Pancreas (tissue), 10 donors: Measurements from ENCODE around the gene AOAH. TPM values are rescaled to one million over a fixed set of nuclear protein-coding genes. Genes with fewer than 3 reads are reported as not detected.
"Not testable (repeated sequence)": the region's sequence is repeated elsewhere in the genome, so short reads cannot be mapped to it uniquely, and the experiment has no call there.

Experiments
- ATAC-seq, 4 donors: fragments of 200-7000 bp; cut with Tn5 transposase; one replicate each; pipeline versions ENCODE4 v1.8.0 to v1.9.1; 2020; ENCODE audit warnings: mild to moderate bottlenecking in 4 of 4, moderate library complexity in 4 of 4
- DNase-seq, 6 donors: peaks; one replicate each; pipeline ENCODE4 v3.0.0-alpha.2; 2020
- FAIRE-seq: peaks from 2 replicates; lab custom pipeline; 2012; peaks lifted over from hg19 to GRCh38; lab: Jason Lieb, UNC
- H3K27ac ChIP-seq, 4 donors: fragments of 200-600 bp; sonication (generic); 1 replicate in 3 of 4; 2 replicates in 1 of 4; pipeline versions ENCODE4 v1.5.0 to v1.8.0; 2020
- H3K27me3 ChIP-seq, 4 donors: fragments of 200-600 bp; one replicate each; pipeline ENCODE4 v1.8.0; 2021
- H3K36me3 ChIP-seq, 3 donors: fragments of 200-600 bp; sonication (generic) in 1 of 3; one replicate each; pipeline versions ENCODE4 v1.5.0 to v1.8.0; 2020 to 2021
- H3K4me1 ChIP-seq, 3 donors: fragments of 200-600 bp; one replicate each; pipeline ENCODE4 v1.8.0; 2021
- H3K4me3 ChIP-seq, 4 donors: fragments of 200-600 bp; sonication (generic) in 2 of 4; one replicate each; pipeline versions ENCODE4 v1.5.0 to v1.8.0; 2020 to 2021
- H3K9me3 ChIP-seq, 4 donors: fragments of 200-600 bp; one replicate each; pipeline ENCODE4 v1.8.0; 2021
- CTCF ChIP-seq, 4 donors: fragments of 200-600 bp; sonication (generic) in 3 of 4; IDR thresholded peaks; one replicate each; pipeline versions ENCODE4 v1.5.0 to v1.8.0; 2021; ENCODE audit warnings: antibody characterized with exemption in 4 of 4
- WGBS, 2 donors: extraction: QIAGEN DNeasy Blood & Tissue Kit; methylation state at CpG; one replicate each; pipeline ENCODE4 v1.1.7; 2013; 5-methylcytosine and 5-hydroxymethylcytosine counted together
- intact Hi-C, 3 donors: fragments of 100-400 bp; cut with DNase I; formaldehyde crosslinking; loops; one replicate each; pipeline versions ENCODE4 v1.11.1 to v1.14.2; 2022
- polyA plus RNA-seq, 2 donors: library from polyadenylated mRNA; stranded (reverse); fragments of 200-250 nt; gene quantifications; one replicate each; pipeline ENCODE4 v1.2.3, GENCODE V29; 2013
- total RNA-seq, 6 donors: library from RNA; stranded (reverse); fragmentation: NEBNext Ultra II Directional in 4 of 6; extraction: Animal tissue kit (Norgen Biotek cat#: 25700) in 4 of 6; gene quantifications; one replicate each; pipeline versions ENCODE4 v1.2.1 to v1.2.4, GENCODE V29; 2021 to 2023
- donor health status: healthy with polysubstance abuse.
- donor health status: DM: no; HTN: no; CAD: no; lungs with moderate emphysema.
- donor health status: DM: no; HTN: no; CAD: no.
- donor health status: control.
- donor health status: control.
- donor health status: Bipolar disorder and iron deficiency.
- donor health status: DM: yes; HTN: yes; CAD: no.
- donor health status: DM: no; HTN: no; CAD: no.
- donor health status: DM: no; HTN: no; CAD: no.
- donor health status: DM: yes; HTN: yes; CAD: no.

Gene AOAH
- total and polyA plus RNA-seq, 8 donors = 0.79 to 9.0 (median 2.1) TPM

- FAIRE-seq (no peak), DNase-seq (no peak), ATAC-seq (no peak)
- no peak for TF ChIP-seq CTCF (IDR thresholded peaks at IDR 0.05)
- no peaks in the 10 kb centered on the region for H3K27me3 ChIP-seq
- no peaks in the 10 kb centered on the region for H3K36me3 ChIP-seq
- H3K4me3 ChIP-seq = no peak overlapping the region
- intact Hi-C loops = no loop called here
- 87 to 97% methylated on average over 7 of the region's 7 CpGs for WGBS, 2 donors
- no peak overlapping the region for H3K27ac ChIP-seq
- H3K9me3 ChIP-seq = no peaks in the 10 kb centered on the region
- no peaks in the 10 kb centered on the region for H3K4me1 ChIP-seq
These were observed 218.0 kb downstream of the AOAH start for GRCh38 chr7:36506130-36506798.

- H3K9me3 ChIP-seq, FAIRE-seq, H3K4me3 ChIP-seq, H3K36me3 ChIP-seq, ATAC-seq, DNase-seq, intact Hi-C loops, H3K27ac ChIP-seq, H3K4me1 ChIP-seq, H3K27me3 ChIP-seq: not testable (repeated sequence)
- whole genome bisulfite sequencing, 2 donors = 84 to 85% methylated on average over 5 of the region's 5 CpGs
These were observed 219.7 kb downstream of the AOAH start for GRCh38 chr7:36504617-36505016.

GRCh38 chr7:36504216-36504615 is 220.1 kb downstream of the AOAH start:
- H3K4me1 ChIP-seq, FAIRE-seq, ATAC-seq, H3K36me3 ChIP-seq, H3K27me3 ChIP-seq, DNase-seq, H3K4me3 ChIP-seq, H3K27ac ChIP-seq, H3K9me3 ChIP-seq, intact Hi-C loops: not testable (repeated sequence)
- WGBS, 2 donors = 91 to 95% methylated on average over 17 of the region's 17 CpGs

GRCh38 chr7:36497775-36498174 is 226.5 kb downstream of the AOAH start:
- ATAC-seq = no peak
- Histone ChIP-seq H3K4me1 (no peaks in the 10 kb centered on the region), H3K27me3 (no peaks in the 10 kb centered on the region), H3K36me3 (no peaks in the 10 kb centered on the region), H3K27ac (no peak overlapping the region), H3K9me3 (no peaks in the 10 kb centered on the region), H3K4me3 (no peak overlapping the region)
- no peak for DNase-seq
- no peak for TF ChIP-seq CTCF (IDR thresholded peaks at IDR 0.05)
- WGBS, 2 donors = 49 to 58% methylated on average over 4 of the region's 4 CpGs
- no peak for FAIRE-seq
- intact Hi-C loops = loop anchor here in 1 of 3 donors (10.0 kb wide), 1 partner anchor 177 kb away; no protein-coding TSS in a partner anchor

GRCh38 chr7:36497176-36497575 is 227.1 kb downstream of the AOAH start:
- DNase-seq, H3K27me3 ChIP-seq, H3K4me1 ChIP-seq, H3K27ac ChIP-seq, H3K36me3 ChIP-seq, FAIRE-seq, H3K4me3 ChIP-seq, ATAC-seq, H3K9me3 ChIP-seq: not testable (repeated sequence)
- WGBS, 2 donors = 88 to 93% methylated on average over 6 of the region's 6 CpGs
- intact Hi-C loops = loop anchor here in 1 of 3 donors (10.0 kb wide), 1 partner anchor 178 kb away; no protein-coding TSS in a partner anchor

- TF ChIP-seq CTCF (IDR thresholded peaks at IDR 0.05) = no peak
- no peak for FAIRE-seq
- H3K9me3 ChIP-seq = no peaks in the 10 kb centered on the region
- H3K4me3 ChIP-seq = no peak overlapping the region
- H3K27me3 ChIP-seq = no peaks in the 10 kb centered on the region
- no peaks in the 10 kb centered on the region for H3K4me1 ChIP-seq
- no peak for DNase-seq
- no peaks in the 10 kb centered on the region for H3K36me3 ChIP-seq
- intact Hi-C loops = loop anchor here in 1 of 3 donors (10.0 kb wide), 1 partner anchor 178 kb away; no protein-coding TSS in a partner anchor
- no peak overlapping the region for H3K27ac ChIP-seq
- ATAC-seq = no peak
- 91 to 92% methylated on average over 6 of the region's 6 CpGs for WGBS, 2 donors
These were observed 227.7 kb downstream of the AOAH start for GRCh38 chr7:36496576-36496975.
